SKM-1 (cell line): ENCODE measurements around the gene CREB3L4.

ENCODE experiments used
- DNase-seq: peaks from one replicate; lab custom pipeline; 2025; ENCODE audit not compliant: unreplicated experiment; lab: John Stamatoyannopoulos, UW

Gene CREB3L4

GRCh38 chr1:153936011-153936802, 31.5 kb upstream of the CREB3L4 start:
- no peak for DNase-seq

GRCh38 chr1:153937331-153937730, 30.4 kb upstream of the CREB3L4 start:
- no peak for DNase-seq

- DNase-seq: no peak
Observed at GRCh38 chr1:153938996-153939395, 28.7 kb upstream of the CREB3L4 start.

- DNase-seq: no peak
Observed at GRCh38 chr1:153939476-153939875, 28.2 kb upstream of the CREB3L4 start.

GRCh38 chr1:153940756-153941155, 26.9 kb upstream of the CREB3L4 start:
- DNase-seq: no peak

- DNase-seq: no peak
Observed at GRCh38 chr1:153941826-153942725, 25.6 kb upstream of the CREB3L4 start.

- no peak for DNase-seq
Observed at GRCh38 chr1:153942766-153943549, 24.7 kb upstream of the CREB3L4 start.

- no peak for DNase-seq
Observed at GRCh38 chr1:153944005-153944826, 23.5 kb upstream of the CREB3L4 start.

GRCh38 chr1:153944827-153945117, 22.9 kb upstream of the CREB3L4 start:
- no peak for DNase-seq

- DNase-seq: peak; percentile 91
Observed at GRCh38 chr1:153945131-153945794, 22.4 kb upstream of the CREB3L4 start.

- peak; percentile 99 for DNase-seq
Observed at GRCh38 chr1:153945795-153946621, 21.7 kb upstream of the CREB3L4 start.

- DNase-seq: peak; percentile 86
Observed at GRCh38 chr1:153946622-153947241, 21.0 kb upstream of the CREB3L4 start, which contains the start of gene DENND4B. DENND4B (minus strand) TSS chr1:153946718; CDS start chr1:153944374, 2,344 bp downstream.

GRCh38 chr1:153951183-153951582, 16.5 kb upstream of the CREB3L4 start:
- DNase-seq: no peak

GRCh38 chr1:153951801-153952200, 15.9 kb upstream of the CREB3L4 start:
- no peak for DNase-seq

- DNase-seq: no peak
Observed at GRCh38 chr1:153953859-153954365, 13.8 kb upstream of the CREB3L4 start.

- DNase-seq: no peak
Observed at GRCh38 chr1:153954826-153955225, 12.9 kb upstream of the CREB3L4 start.

GRCh38 chr1:153956997-153957715, 10.5 kb upstream of the CREB3L4 start:
- no peak for DNase-seq

GRCh38 chr1:153957744-153958110, 10.0 kb upstream of the CREB3L4 start:
- no peak for DNase-seq
